Mucosa of descending colon (tissue), 3 donors: Measurements from ENCODE around the gene MYB. TPM values are rescaled to one million over a fixed set of nuclear protein-coding genes. Genes with fewer than 3 reads are reported as not detected.

Source experiments
- ATAC-seq: fragments of 200-7000 bp; cut with Tn5 transposase; one replicate; pipeline ENCODE4 v1.9.1; 2020; ENCODE audit warnings: mild to moderate bottlenecking, moderate library complexity
- DNase-seq, 3 donors: peaks; one replicate each; pipeline ENCODE4 v3.0.0-alpha.2; 2020
- H3K36me3 ChIP-seq: fragments of 200-600 bp; one replicate; pipeline ENCODE4 v1.8.0; 2021; ENCODE audit warnings: low read depth, mild to moderate bottlenecking
- H3K4me1 ChIP-seq: fragments of 200-600 bp; one replicate; pipeline ENCODE4 v1.8.0; 2021; ENCODE audit warnings: low read depth, mild to moderate bottlenecking
- H3K4me3 ChIP-seq: fragments of 200-600 bp; one replicate; pipeline ENCODE4 v1.8.0; 2021; ENCODE audit warnings: mild to moderate bottlenecking
- H3K9me3 ChIP-seq: fragments of 200-600 bp; one replicate; pipeline ENCODE4 v1.8.0; 2021; ENCODE audit warnings: mild to moderate bottlenecking
- CTCF ChIP-seq: fragments of 200-600 bp; IDR thresholded peaks from one replicate; pipeline ENCODE4 v1.8.0; 2022; ENCODE audit warnings: antibody characterized with exemption, mild to moderate bottlenecking
- intact Hi-C, 2 donors: fragments of 100-400 bp; cut with DNase I in 1 of 2; cut with micrococcal nuclease in 1 of 2; formaldehyde crosslinking; loops; one replicate each; pipeline versions ENCODE4 v1.11.0 to v1.11.1; 2022; cut with DNase I, micrococcal nuclease
- total RNA-seq, 3 donors: library from RNA; stranded (reverse); fragmentation: NEBNext Ultra II Directional in 2 of 3; extraction: Animal tissue kit (Norgen Biotek cat#: 25700) in 2 of 3; gene quantifications; one replicate each; pipeline versions ENCODE4 v1.2.1 to v1.2.4, GENCODE V29; 2021 to 2023
- donor health status: DM: no; HTN: no; CAD: no; lungs with moderate emphysema.
- donor health status: DM: no; HTN: no; CAD: no.
- donor health status: DM: no; HTN: yes; CAD: no.

Gene MYB
- total RNA-seq, 3 donors from 2014 or later = 26.5 to 82.8 (median 56.3) TPM

- no peak for TF ChIP-seq CTCF
- DNase-seq (no peak), ATAC-seq (peak; percentile 39)
- intact Hi-C loops = no loop called here
- H3K9me3 ChIP-seq = no peaks in the 10 kb centered on the region
- H3K4me1 ChIP-seq = peaks cover 9% of the 10 kb centered on the region
- no peaks in the 10 kb centered on the region for H3K36me3 ChIP-seq
- H3K4me3 ChIP-seq = no peak overlapping the region
Observed at GRCh38 chr6:135230711-135231468, 49.8 kb downstream of the MYB start.

GRCh38 chr6:135231469-135231844 is 50.3 kb downstream of the MYB start:
- Histone ChIP-seq H3K4me1 (peaks cover 9% of the 10 kb centered on the region), H3K4me3 (no peak overlapping the region), H3K36me3 (no peaks in the 10 kb centered on the region), H3K9me3 (no peaks in the 10 kb centered on the region)
- DNase-seq (peak in 1 of 3 donors; percentile 69), ATAC-seq (peak; percentile 76)
- intact Hi-C loops = no loop called here
- TF ChIP-seq CTCF = no peak

GRCh38 chr6:135233686-135234491 is 52.8 kb downstream of the MYB start:
- intact Hi-C loops = no loop called here
- ATAC-seq (peak; percentile 31), DNase-seq (no peak)
- Histone ChIP-seq H3K4me1 (no peaks in the 10 kb centered on the region), H3K4me3 (no peak overlapping the region), H3K9me3 (no peaks in the 10 kb centered on the region), H3K36me3 (no peaks in the 10 kb centered on the region)
- TF ChIP-seq CTCF = no peak

DNA sequence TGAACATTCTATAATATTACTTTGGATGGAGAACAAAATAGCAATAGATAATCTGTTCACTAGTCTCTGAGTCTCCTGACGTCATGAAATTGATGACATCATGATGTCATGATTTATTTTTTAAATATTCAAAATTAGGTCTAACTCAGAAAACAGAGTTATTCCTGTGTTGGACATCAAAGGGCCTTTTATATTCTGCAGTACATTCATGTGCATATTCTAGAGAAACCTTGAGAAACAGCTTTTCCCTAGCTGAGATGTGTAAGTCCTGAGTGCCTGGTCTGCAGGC is 53.3 kb downstream of the MYB start:
- DNase-seq (no peak), ATAC-seq (no peak)
- H3K4me3 ChIP-seq = no peak overlapping the region
- H3K36me3 ChIP-seq = no peaks in the 10 kb centered on the region
- no peak for TF ChIP-seq CTCF
- no peaks in the 10 kb centered on the region for H3K9me3 ChIP-seq
- no peaks in the 10 kb centered on the region for H3K4me1 ChIP-seq
- intact Hi-C loops = no loop called here

GRCh38 chr6:135235716-135236115 is 54.6 kb downstream of the MYB start:
- intact Hi-C loops = no loop called here
- DNase-seq (no peak), ATAC-seq (no peak)
- H3K9me3 ChIP-seq = no peaks in the 10 kb centered on the region
- H3K36me3 ChIP-seq = no peaks in the 10 kb centered on the region
- H3K4me1 ChIP-seq = no peaks in the 10 kb centered on the region
- no peak overlapping the region for H3K4me3 ChIP-seq
- no peak for TF ChIP-seq CTCF
